Spleen (tissue), 11 donors: ENCODE results near the gene DUSP6. TPM values are rescaled to one million over a fixed set of nuclear protein-coding genes. Genes with fewer than 3 reads are reported as not detected.

Experiments
- DNase-seq: peaks from one replicate; pipeline ENCODE4 v3.0.0-alpha.2; 2020
- H3K27ac ChIP-seq, 8 donors: fragments of 200-600 bp; sonication (generic) in 7 of 8; 1 replicate in 4 of 8; 2 replicates in 4 of 8; pipeline versions ENCODE4 v1.5.0 to v1.8.0; 2016 to 2021; ENCODE audit warnings: inconsistent platforms in 4 of 8, mild to moderate bottlenecking in 4 of 8, moderate library complexity in 1 of 8
- H3K27me3 ChIP-seq, 7 donors: fragments of 200-600 bp; sonication (generic) in 6 of 7; replicated peaks in 1 of 7; 1 replicate in 4 of 7; 2 replicates in 3 of 7; pipeline versions ENCODE4 v1.5.0 to v1.8.0; 2016 to 2021; ENCODE audit warnings: inconsistent platforms in 3 of 7, mild to moderate bottlenecking in 1 of 7
- H3K36me3 ChIP-seq, 6 donors: fragments of 200-600 bp; sonication (generic) in 5 of 6; 1 replicate in 4 of 6; 2 replicates in 2 of 6; pipeline versions ENCODE4 v1.5.0 to v1.8.0; 2016 to 2021; ENCODE audit warnings: inconsistent platforms in 2 of 6
- H3K4me1 ChIP-seq, 6 donors: fragments of 200-600 bp; sonication (generic) in 5 of 6; 1 replicate in 3 of 6; 2 replicates in 3 of 6; pipeline versions ENCODE4 v1.5.0 to v1.8.0; 2016 to 2021; ENCODE audit warnings: inconsistent platforms in 3 of 6
- H3K4me3 ChIP-seq, 8 donors: fragments of 200-600 bp; sonication (generic) in 7 of 8; 1 replicate in 4 of 8; 2 replicates in 4 of 8; pipeline versions ENCODE4 v1.5.0 to v1.8.0; 2016 to 2021; ENCODE audit warnings: inconsistent platforms in 4 of 8, mild to moderate bottlenecking in 4 of 8, moderate library complexity in 2 of 8
- H3K9me3 ChIP-seq, 8 donors: fragments of 200-600 bp; sonication (generic) in 7 of 8; 1 replicate in 4 of 8; 2 replicates in 4 of 8; pipeline versions ENCODE4 v1.5.0 to v1.8.0; 2016 to 2021; ENCODE audit warnings: inconsistent platforms in 4 of 8
- POLR2A ChIP-seq, 3 donors: fragments of 450-650 bp; IDR thresholded peaks; one replicate each; pipeline ENCODE4 v1.5.1; 2017; ENCODE audit warnings: antibody characterized with exemption in 3 of 3, mild to moderate bottlenecking in 1 of 3
- POLR2AphosphoS5 ChIP-seq, 3 donors: sonication (generic); formaldehyde crosslinking; IDR thresholded peaks; one replicate each; pipeline ENCODE4 v1.5.1; 2017; ENCODE audit warnings: antibody characterized with exemption in 3 of 3
- WGBS, 5 donors: extraction: QIAGEN DNeasy Blood & Tissue Kit in 3 of 5; methylation state at CpG; one replicate each; pipeline versions ENCODE4 v1.1.5 to v1.1.7; 2013 to 2018; 5-methylcytosine and 5-hydroxymethylcytosine counted together
- intact Hi-C: fragments of 100-400 bp; cut with DNase I; formaldehyde crosslinking; loops from one replicate; pipeline ENCODE4 v1.15.0; 2023; ENCODE audit warnings: low total_unique reads
- polyA plus RNA-seq, 3 donors: library from polyadenylated mRNA; stranded (reverse); fragments of 200-250 nt; gene quantifications; one replicate each; pipeline ENCODE4 v1.2.1, GENCODE V29; 2013
- total RNA-seq, 7 donors: library from RNA; depleted of rRNA in 3 of 7; stranded (reverse); fragments of >200 nt in 3 of 7; fragmentation: NEBNext Ultra II Directional in 4 of 7; extraction: Animal tissue kit (Norgen Biotek cat#: 25700) in 4 of 7; gene quantifications; one replicate each; pipeline versions ENCODE4 v1.1.0 to v1.2.1, GENCODE V29; 2016 to 2021
- TF ChIP-seq, protein P1 (sequence below), 11 experiments: fragments of 200-600 bp in 7 of 11; fragments of 450-650 bp in 4 of 11; sonication (generic) in 4 of 11; IDR thresholded peaks in 8 of 11; conservative IDR thresholded peaks in 3 of 11; 1 replicate in 7 of 11; 2 replicates in 4 of 11; pipeline versions ENCODE4 v1.4.0 to v1.8.0; 2016 to 2021; ENCODE audit warnings: antibody characterized with exemption in 11 of 11, inconsistent platforms in 4 of 11, mild to moderate bottlenecking in 1 of 11
- donor health status: healthy with polysubstance abuse.
- donor health status: DM: no; HTN: no; CAD: no; lungs with moderate emphysema.
- donor health status: DM: no; HTN: no; CAD: no.
- donor health status: Bipolar disorder and iron deficiency.
- donor health status: healthy.
- donor health status: DM: no; HTN: no; CAD: no.
- donor health status: DM: yes; HTN: yes; CAD: no.

DUSP6 gene
- total and polyA plus RNA-seq, 10 donors, result 34.7 to 193 (median 133) TPM

DNA sequence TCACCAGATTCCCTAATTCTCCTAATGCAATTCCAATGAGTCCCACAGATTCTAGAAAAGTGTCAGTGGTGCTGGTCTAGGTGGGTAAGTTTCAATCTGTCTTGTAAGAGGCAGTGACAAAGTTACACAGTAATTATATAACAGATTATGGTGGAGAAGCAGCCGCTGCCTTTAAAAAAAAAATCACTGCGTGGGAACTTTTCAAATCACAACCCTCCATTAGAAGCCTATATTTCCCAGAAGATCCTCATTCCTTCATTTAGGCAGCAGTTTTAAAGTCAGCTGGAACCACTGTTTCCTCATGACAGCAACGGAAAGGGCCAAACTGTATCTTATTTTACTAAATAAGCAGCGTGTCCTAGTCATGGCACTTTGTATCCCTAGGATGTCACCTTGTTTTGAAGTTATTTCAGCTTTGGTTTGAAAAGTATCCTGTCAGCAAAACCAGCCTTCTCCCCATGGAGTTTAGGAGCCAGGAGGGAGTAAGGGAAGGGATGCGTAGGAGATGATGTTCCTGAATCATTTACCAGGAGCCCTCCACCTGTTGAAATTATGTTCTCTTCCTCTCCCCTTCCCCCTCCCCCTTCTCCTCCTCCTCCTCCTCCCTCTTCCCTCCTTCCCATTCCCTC, 27.7 kb upstream of the DUSP6 start:
- DNase-seq, result no peak
- no peak for TF ChIP-seq POLR2A (IDR thresholded peaks at IDR 0.05)
- TF ChIP-seq, protein P1, sequence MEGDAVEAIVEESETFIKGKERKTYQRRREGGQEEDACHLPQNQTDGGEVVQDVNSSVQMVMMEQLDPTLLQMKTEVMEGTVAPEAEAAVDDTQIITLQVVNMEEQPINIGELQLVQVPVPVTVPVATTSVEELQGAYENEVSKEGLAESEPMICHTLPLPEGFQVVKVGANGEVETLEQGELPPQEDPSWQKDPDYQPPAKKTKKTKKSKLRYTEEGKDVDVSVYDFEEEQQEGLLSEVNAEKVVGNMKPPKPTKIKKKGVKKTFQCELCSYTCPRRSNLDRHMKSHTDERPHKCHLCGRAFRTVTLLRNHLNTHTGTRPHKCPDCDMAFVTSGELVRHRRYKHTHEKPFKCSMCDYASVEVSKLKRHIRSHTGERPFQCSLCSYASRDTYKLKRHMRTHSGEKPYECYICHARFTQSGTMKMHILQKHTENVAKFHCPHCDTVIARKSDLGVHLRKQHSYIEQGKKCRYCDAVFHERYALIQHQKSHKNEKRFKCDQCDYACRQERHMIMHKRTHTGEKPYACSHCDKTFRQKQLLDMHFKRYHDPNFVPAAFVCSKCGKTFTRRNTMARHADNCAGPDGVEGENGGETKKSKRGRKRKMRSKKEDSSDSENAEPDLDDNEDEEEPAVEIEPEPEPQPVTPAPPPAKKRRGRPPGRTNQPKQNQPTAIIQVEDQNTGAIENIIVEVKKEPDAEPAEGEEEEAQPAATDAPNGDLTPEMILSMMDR (IDR thresholded peaks at IDR 0.05 in 8 of 11, conservative IDR thresholded peaks at IDR 0.05 in 3 of 11), result no peak
- no peak for TF ChIP-seq POLR2AphosphoS5 (IDR thresholded peaks at IDR 0.05)
- H3K4me1 ChIP-seq, result peaks cover 0 to 47% (median 17%) of the 10 kb centered on the region in 6 donors
- no peak overlapping the region for H3K27ac ChIP-seq
- H3K36me3 ChIP-seq, result no peaks in the 10 kb centered on the region
- intact Hi-C loops, result no loop called here
- no peaks in the 10 kb centered on the region for H3K9me3 ChIP-seq
- no peaks in the 10 kb centered on the region for H3K27me3 ChIP-seq
- WGBS, 5 donors, result 89 to 95% (median 94%) methylated on average over 5 of the region's 5 CpGs
- no peak overlapping the region for H3K4me3 ChIP-seq

DNA sequence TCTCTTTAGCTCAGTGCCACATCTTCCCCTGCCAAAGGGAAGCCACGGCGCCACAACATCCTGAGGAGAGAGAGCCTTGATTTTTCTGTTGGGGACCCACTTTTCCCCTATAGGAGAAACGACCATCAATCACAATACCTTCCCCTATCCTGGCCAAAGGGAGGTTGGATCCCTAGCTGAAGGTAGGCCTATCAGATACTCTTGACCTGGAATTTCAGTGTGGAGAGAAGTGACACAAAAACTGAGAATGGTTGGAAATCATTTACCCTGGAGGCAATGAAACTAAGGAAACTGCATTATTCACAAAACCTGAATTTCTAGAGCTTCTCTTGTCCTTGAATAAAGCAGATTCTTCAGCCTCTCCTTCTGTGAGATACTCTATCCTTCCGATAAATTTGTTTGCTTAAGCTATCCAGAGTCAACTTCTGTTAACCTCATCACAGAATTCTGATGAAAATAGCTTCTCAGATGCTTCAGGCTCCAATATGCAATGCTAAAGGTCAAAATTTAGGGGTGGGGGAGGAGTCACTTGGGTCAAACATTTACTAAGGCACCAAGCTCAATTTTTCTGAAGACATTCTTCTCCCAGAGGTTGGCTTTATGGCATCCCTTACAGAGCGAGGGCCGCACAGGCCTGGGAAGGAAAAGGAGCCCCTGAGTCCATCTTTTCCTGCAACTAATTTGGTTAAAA, 27.0 kb upstream of the DUSP6 start:
- H3K27me3 ChIP-seq, result no peaks in the 10 kb centered on the region
- no peak overlapping the region for H3K27ac ChIP-seq
- intact Hi-C loops, result no loop called here
- peaks cover 0 to 43% (median 12%) of the 10 kb centered on the region in 6 donors for H3K4me1 ChIP-seq
- WGBS, 5 donors, result 67 to 73% (median 70%) methylated on average over 6 of the region's 6 CpGs
- H3K9me3 ChIP-seq, result no peaks in the 10 kb centered on the region
- TF ChIP-seq, protein P1 (IDR thresholded peaks at IDR 0.05 in 8 of 11, conservative IDR thresholded peaks at IDR 0.05 in 3 of 11), result no peak
- TF ChIP-seq POLR2AphosphoS5 (IDR thresholded peaks at IDR 0.05) (no peak), POLR2A (IDR thresholded peaks at IDR 0.05) (no peak)
- H3K36me3 ChIP-seq, result no peaks in the 10 kb centered on the region
- H3K4me3 ChIP-seq, result no peak overlapping the region
- DNase-seq, result no peak

DNA sequence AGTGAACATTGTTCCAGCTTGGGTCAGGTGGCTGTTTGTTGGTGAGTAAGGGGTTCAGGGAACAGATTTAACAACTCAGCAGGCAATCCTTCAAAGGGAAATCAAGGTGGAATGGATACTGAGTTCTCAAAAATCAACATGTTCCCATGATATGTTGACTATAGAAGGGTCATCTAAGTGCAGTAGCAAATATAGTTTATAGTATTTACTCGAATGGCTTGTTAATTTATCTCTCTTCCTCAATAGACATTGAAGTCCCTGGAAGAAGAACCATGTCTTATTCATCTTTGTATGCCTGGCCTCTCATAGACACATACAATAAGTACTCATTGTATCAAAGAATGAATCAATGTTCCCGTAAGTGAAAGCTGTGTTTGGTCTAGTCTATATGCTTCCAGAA, 24.5 kb upstream of the DUSP6 start:
- TF ChIP-seq, protein P1 (IDR thresholded peaks at IDR 0.05 in 8 of 11, conservative IDR thresholded peaks at IDR 0.05 in 3 of 11), result no peak
- TF ChIP-seq POLR2A (IDR thresholded peaks at IDR 0.05), result no peak
- TF ChIP-seq POLR2AphosphoS5 (IDR thresholded peaks at IDR 0.05), result no peak
- intact Hi-C loops, result no loop called here
- H3K9me3 ChIP-seq, result no peaks in the 10 kb centered on the region
- WGBS, 5 donors, result 88 to 100% (median 94%) methylated on average over 2 of the region's 2 CpGs
- H3K4me1 ChIP-seq, result peaks cover 0 to 31% (median 2%) of the 10 kb centered on the region in 6 donors
- DNase-seq, result no peak
- H3K27me3 ChIP-seq, result no peaks in the 10 kb centered on the region
- H3K27ac ChIP-seq, result no peak overlapping the region
- H3K4me3 ChIP-seq, result no peak overlapping the region
- H3K36me3 ChIP-seq, result no peaks in the 10 kb centered on the region

DNA sequence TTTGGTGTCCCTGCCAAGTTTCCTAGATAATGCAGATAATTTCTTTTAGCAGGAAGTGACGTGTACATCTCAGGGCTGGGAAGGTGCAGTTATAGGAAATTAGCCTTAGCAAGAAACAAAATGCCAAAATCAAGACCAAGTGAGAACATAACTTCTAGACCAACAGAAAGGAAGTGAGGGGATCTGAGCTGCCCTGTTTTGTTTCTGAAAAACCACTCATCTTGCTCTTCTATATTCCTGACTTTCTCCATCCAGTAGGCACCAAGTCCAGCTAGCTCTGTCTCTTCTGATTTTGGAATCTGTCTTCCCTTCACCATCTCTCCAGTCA, 23.9 kb upstream of the DUSP6 start:
- Histone ChIP-seq H3K27me3 (no peaks in the 10 kb centered on the region), H3K4me3 (no peak overlapping the region), H3K9me3 (no peaks in the 10 kb centered on the region), H3K4me1 (peaks cover 0 to 28% (median 2%) of the 10 kb centered on the region in 6 donors), H3K27ac (peak overlapping the region in 2 of 8 donors; percentile 8 to 16), H3K36me3 (no peaks in the 10 kb centered on the region)
- intact Hi-C loops, result no loop called here
- TF ChIP-seq, protein P1 (IDR thresholded peaks at IDR 0.05 in 8 of 11, conservative IDR thresholded peaks at IDR 0.05 in 3 of 11), result no peak
- TF ChIP-seq POLR2AphosphoS5 (IDR thresholded peaks at IDR 0.05) (no peak), POLR2A (IDR thresholded peaks at IDR 0.05) (no peak)
- no peak for DNase-seq
- WGBS, 5 donors, result 75 to 88% (median 82%) methylated on average over 1 of the region's 1 CpG
